H9 (cell line): Measurements from ENCODE around the gene KLC4. TPM values are rescaled to one million over a fixed set of nuclear protein-coding genes. Genes with fewer than 3 reads are reported as not detected.
A peak's percentile ranks its signal among the peaks of the same experiment; 100 is the strongest.

Experiments
- DNase-seq: peaks from one replicate; pipeline ENCODE4 v3.0.0-alpha.2; 2017
- H2AFZ ChIP-seq: one replicate; pipeline ENCODE4 v1.6.1; 2013; ENCODE audit warnings: mild to moderate bottlenecking, low read length, control low read depth, moderate library complexity
- H2AK5ac ChIP-seq: 2 replicates; pipeline ENCODE4 v1.6.1; 2013; ENCODE audit warnings: low read length, control low read depth, mixed read lengths; ENCODE audit not compliant: insufficient read length
- H2BK120ac ChIP-seq: one replicate; pipeline ENCODE4 v1.6.1; 2013; ENCODE audit warnings: low read depth, mild to moderate bottlenecking, low read length, control low read depth, inconsistent platforms; ENCODE audit not compliant: poor library complexity, severe bottlenecking
- H2BK12ac ChIP-seq: 2 replicates; pipeline ENCODE4 v1.6.1; 2013; ENCODE audit warnings: low read length, control low read depth, mixed read lengths, low read depth; ENCODE audit not compliant: insufficient read length
- H2BK15ac ChIP-seq: 2 replicates; pipeline ENCODE4 v1.6.1; 2013; ENCODE audit warnings: low read depth, low read length, control low read depth
- H2BK20ac ChIP-seq: one replicate; pipeline ENCODE4 v1.6.1; 2013; ENCODE audit warnings: low read depth, mild to moderate bottlenecking, low read length, control low read depth, inconsistent platforms; ENCODE audit not compliant: poor library complexity, severe bottlenecking
- H2BK5ac ChIP-seq: 2 replicates; pipeline ENCODE4 v1.6.1; 2013; ENCODE audit warnings: low read length, control low read depth, mixed read lengths; ENCODE audit not compliant: insufficient read length
- H3K14ac ChIP-seq: 2 replicates; pipeline ENCODE4 v1.6.1; 2013; ENCODE audit warnings: low read length, control low read depth; ENCODE audit not compliant: insufficient read depth
- H3K18ac ChIP-seq: 2 replicates; pipeline ENCODE4 v1.6.1; 2013; ENCODE audit warnings: low read depth, mild to moderate bottlenecking, mixed read lengths, low read length, control low read depth; ENCODE audit not compliant: insufficient read length
- H3K23ac ChIP-seq: 2 replicates; pipeline ENCODE4 v1.6.1; 2013; ENCODE audit warnings: low read length, control low read depth, mixed read lengths, low read depth; ENCODE audit not compliant: insufficient read length
- H3K23me2 ChIP-seq: 2 replicates; pipeline ENCODE4 v1.6.1; 2013; ENCODE audit warnings: low read depth, mild to moderate bottlenecking, mixed read lengths, low read length, control low read depth; ENCODE audit not compliant: insufficient read length, poor library complexity, severe bottlenecking
- H3K27ac ChIP-seq: 2 replicates; pipeline ENCODE4 v1.5.1; 2013; ENCODE audit warnings: low read length, control low read depth, mixed read lengths, low read depth; ENCODE audit not compliant: insufficient read length
- H3K27me3 ChIP-seq: 2 replicates; pipeline ENCODE4 v1.6.1; 2013; ENCODE audit warnings: low read length, control low read depth, inconsistent platforms; ENCODE audit not compliant: insufficient read depth
- H3K4ac ChIP-seq: 2 replicates; pipeline ENCODE4 v1.6.1; 2013; ENCODE audit warnings: low read depth, mild to moderate bottlenecking, control low read depth, inconsistent platforms, low read length, moderate library complexity
- H3K4me1 ChIP-seq: 2 replicates; pipeline ENCODE4 v1.6.1; 2013; ENCODE audit warnings: low read length, control low read depth, inconsistent platforms; ENCODE audit not compliant: insufficient read depth
- H3K4me2 ChIP-seq: 2 replicates; pipeline ENCODE4 v1.6.1; 2013; ENCODE audit warnings: low read length, control low read depth, mixed read lengths; ENCODE audit not compliant: insufficient read length, insufficient read depth
- H3K56ac ChIP-seq: 2 replicates; pipeline ENCODE4 v1.6.1; 2013; ENCODE audit warnings: low read depth, mild to moderate bottlenecking, mixed read lengths, low read length, control low read depth; ENCODE audit not compliant: insufficient read length
- H3K79me1 ChIP-seq: 2 replicates; pipeline ENCODE4 v1.6.1; 2013; ENCODE audit warnings: low read depth, mild to moderate bottlenecking, moderate library complexity, low read length, control low read depth, inconsistent platforms; ENCODE audit not compliant: insufficient read depth, poor library complexity, severe bottlenecking
- H3K79me2 ChIP-seq: 2 replicates; pipeline ENCODE4 v1.6.1; 2013; ENCODE audit warnings: low read length, control low read depth, inconsistent platforms; ENCODE audit not compliant: insufficient read depth
- H3K9ac ChIP-seq: 2 replicates; pipeline ENCODE4 v1.6.1; 2013; ENCODE audit warnings: low read length, control low read depth, mixed read lengths; ENCODE audit not compliant: insufficient read length; ENCODE audit errors: extremely low read depth
- H3K9me3 ChIP-seq: one replicate; pipeline ENCODE4 v1.6.1; 2013; ENCODE audit warnings: low read depth, low read length, inconsistent platforms; ENCODE audit not compliant: control insufficient read depth
- H3T11ph ChIP-seq: one replicate; pipeline ENCODE4 v1.6.1; 2013; ENCODE audit warnings: mild to moderate bottlenecking, low read length, control low read depth, inconsistent platforms
- H4K20me1 ChIP-seq: one replicate; pipeline ENCODE4 v1.6.1; 2013; ENCODE audit not compliant: control insufficient read depth, insufficient read length, insufficient read depth
- H4K5ac ChIP-seq: 2 replicates; pipeline ENCODE4 v1.6.1; 2013; ENCODE audit warnings: low read depth, mild to moderate bottlenecking, mixed read lengths, low read length, control low read depth; ENCODE audit not compliant: insufficient read length
- H4K8ac ChIP-seq: replicated peaks from 2 replicates; pipeline ENCODE4 v1.6.1; 2013; ENCODE audit warnings: low read length, control low read depth, mixed read lengths, low read depth; ENCODE audit not compliant: insufficient read length
- H4K91ac ChIP-seq: 2 replicates; pipeline ENCODE4 v1.6.1; 2013; ENCODE audit warnings: low read depth, mild to moderate bottlenecking, moderate library complexity, mixed read lengths, low read length, control low read depth; ENCODE audit not compliant: insufficient read length
- H3K27ac Mint-ChIP-seq, 3 experiments: 2 replicates in 2 of 3; 3 replicates in 1 of 3; pipeline ENCODE4 v1.8.0; 2020 to 2021; ENCODE audit warnings: mixed read lengths in 3 of 3, mild to moderate bottlenecking in 1 of 3, moderate library complexity in 1 of 3
- H3K27me3 Mint-ChIP-seq: 2 replicates; pipeline ENCODE4 v1.8.0; 2021; ENCODE audit warnings: low read depth, mild to moderate bottlenecking, moderate library complexity, mixed read lengths
- H3K36me3 Mint-ChIP-seq, 3 experiments: 2 replicates in 2 of 3; 3 replicates in 1 of 3; pipeline ENCODE4 v1.8.0; 2020 to 2021; ENCODE audit warnings: low read depth in 3 of 3, mixed read lengths in 3 of 3; ENCODE audit not compliant: insufficient read depth in 1 of 3
- H3K4me1 Mint-ChIP-seq, 2 experiments: 2 replicates each; pipeline ENCODE4 v1.8.0; 2020; ENCODE audit warnings: mixed read lengths in 2 of 2
- H3K4me3 Mint-ChIP-seq, 2 experiments: 2 replicates in 1 of 2; 3 replicates in 1 of 2; pipeline ENCODE4 v1.8.0; 2020 to 2021; ENCODE audit warnings: mild to moderate bottlenecking in 2 of 2, mixed read lengths in 2 of 2, moderate library complexity in 1 of 2
- H3K9me3 Mint-ChIP-seq, 2 experiments: 2 replicates in 1 of 2; 3 replicates in 1 of 2; pipeline ENCODE4 v1.8.0; 2020; ENCODE audit warnings: mild to moderate bottlenecking in 2 of 2, mixed read lengths in 2 of 2, moderate library complexity in 1 of 2
- CTCF ChIP-seq: fragments of 200-600 bp; sonication (generic); conservative IDR thresholded peaks from 3 replicates; pipeline ENCODE4 v1.8.0; 2021; ENCODE audit warnings: antibody characterized with exemption, mild to moderate bottlenecking
- WGBS: extraction: QIAGEN DNeasy Blood & Tissue Kit; methylation state at CpG from one replicate; pipeline ENCODE4 v1.1.7; 2013; ENCODE audit warnings: missing lambda C conversion rate, low lambda C conversion rate, mixed read lengths; ENCODE audit not compliant: insufficient read length; ENCODE audit errors: extremely low coverage; 5-methylcytosine and 5-hydroxymethylcytosine counted together
- total RNA-seq: library from RNA; stranded (reverse); gene quantifications from 2 replicates; pipeline ENCODE4 v1.2.1, GENCODE V29; 2021

Gene KLC4
- total RNA-seq, 1 experiment from 2014 or later: 29.7 TPM

GRCh38 chr6:43020847-43021246, 38.6 kb upstream of the KLC4 start:
- Histone ChIP-seq H3K9ac (no peak overlapping the region), H3K79me1 (peaks cover 7% of the 10 kb centered on the region), H4K5ac (no peak overlapping the region), H2BK5ac (no peak overlapping the region), H2BK20ac (no peak overlapping the region), H3K9me3 (no peaks in the 10 kb centered on the region), H2BK120ac (no peak overlapping the region), H3K18ac (no peak overlapping the region), H4K91ac (no peak overlapping the region), H3K27ac (peak overlapping the region; percentile 8), H2BK15ac (no peak overlapping the region), H2AFZ (no peak overlapping the region), H4K20me1 (no peaks in the 10 kb centered on the region), H3K4me2 (peak overlapping the region; percentile 75), H3K23ac (no peak overlapping the region), H3K23me2 (peaks cover 7% of the 10 kb centered on the region), H3K56ac (no peak overlapping the region), H3T11ph (no peak overlapping the region), H2BK12ac (no peak overlapping the region), H4K8ac (no peak overlapping the region), H3K27me3 (no peaks in the 10 kb centered on the region), H3K79me2 (0 out of 2 replicates have a peak, but pooled peaks cover 2% of the 10 kb centered on the region), H3K14ac (no peak overlapping the region), H3K4ac (no peak overlapping the region), H3K4me1 (no peaks in the 10 kb centered on the region), H2AK5ac (no peak overlapping the region)
- WGBS: no CpG with 5 or more reads among the region's 5 CpGs
- peak overlapping the region; percentile 61 to 80 (median 78); a peak in 5 of 7 replicates for H3K27ac Mint-ChIP-seq
- peak overlapping the region; percentile 84 to 98 for H3K4me3 Mint-ChIP-seq
- H3K4me1 Mint-ChIP-seq: peaks cover 6 to 20% of the 10 kb centered on the region in 2 experiments
- H3K27me3 Mint-ChIP-seq: no peaks in the 10 kb centered on the region
- H3K36me3 Mint-ChIP-seq: peaks cover 30 to 58% (median 57%) of the 10 kb centered on the region in 3 experiments
- no peak for TF ChIP-seq CTCF
- peak; percentile 78 for DNase-seq
- no peaks in the 10 kb centered on the region for H3K9me3 Mint-ChIP-seq
